GM21723 (cell line): ENCODE measurements around the gene CYB561A3.
A peak's percentile ranks its signal among the peaks of the same experiment; 100 is the strongest.

ENCODE experiments used
- ATAC-seq: cut with Tn5 transposase; IDR thresholded peaks from one replicate; pipeline ENCODE4 v1.9.1; 2021; ENCODE audit warnings: mild to moderate bottlenecking, moderate library complexity; ENCODE audit not compliant: unreplicated experiment

The CYB561A3 gene

GRCh38 chr11:61369372-61370348 is 8.0 kb upstream of the CYB561A3 start:
- ATAC-seq: no peak

- ATAC-seq: no peak
Measured at GRCh38 chr11:61368646-61369045, 7.0 kb upstream of the CYB561A3 start.

GRCh38 chr11:61367406-61367805 is 5.7 kb upstream of the CYB561A3 start:
- ATAC-seq: no peak

GRCh38 chr11:61364012-61364675 is 2.5 kb upstream of the CYB561A3 start:
- no peak for ATAC-seq

GRCh38 chr11:61362542-61362875 is 827 bp upstream of the CYB561A3 start:
- ATAC-seq: no peak

- ATAC-seq: no peak
Measured at GRCh38 chr11:61361237-61361740, 393 bp downstream of the CYB561A3 start.

GRCh38 chr11:61359516-61359915 is 2.2 kb downstream of the CYB561A3 start:
- no peak for ATAC-seq

GRCh38 chr11:61358566-61358965 is 3.1 kb downstream of the CYB561A3 start:
- ATAC-seq: no peak

GRCh38 chr11:61357894-61358239 is 3.8 kb downstream of the CYB561A3 start:
- no peak for ATAC-seq

- ATAC-seq: peak; percentile 39
Measured at GRCh38 chr11:61357233-61357893, 4.3 kb downstream of the CYB561A3 start.

GRCh38 chr11:61356706-61357105 is 5.0 kb downstream of the CYB561A3 start:
- ATAC-seq: no peak

GRCh38 chr11:61354208-61354607 is 7.5 kb downstream of the CYB561A3 start:
- no peak for ATAC-seq

GRCh38 chr11:61353131-61354067 is 8.3 kb downstream of the CYB561A3 start:
- ATAC-seq: no peak

- ATAC-seq: no peak
Measured at GRCh38 chr11:61352038-61352437, 9.6 kb downstream of the CYB561A3 start.

- ATAC-seq: no peak
Measured at GRCh38 chr11:61350803-61351202, 10.9 kb downstream of the CYB561A3 start.

- ATAC-seq: no peak
Measured at GRCh38 chr11:61350336-61350735, 11.3 kb downstream of the CYB561A3 start.

GRCh38 chr11:61349916-61350315 is 11.8 kb downstream of the CYB561A3 start:
- no peak for ATAC-seq

- no peak for ATAC-seq
Measured at GRCh38 chr11:61349189-61349751, 12.4 kb downstream of the CYB561A3 start.

GRCh38 chr11:61347916-61348461 is 13.7 kb downstream of the CYB561A3 start:
- no peak for ATAC-seq
